SW480 (cell line): ENCODE data around the gene ARID4B.
"Not testable (repeated sequence)": the region's sequence is repeated elsewhere in the genome, so short reads cannot be mapped to it uniquely, and the experiment has no call there.

ENCODE experiments used
- DNase-seq: peaks from one replicate; pipeline ENCODE4 v3.0.0-alpha.2; 2016; ENCODE audit warnings: low spot score

ARID4B gene

GRCh38 chr1:235327559-235328270 is at the start of gene ARID4B:
ARID4B (minus strand) TSS chr1:235328179; CDS start chr1:235326919, 1,260 bp downstream.
- DNase-seq, result no peak

GRCh38 chr1:235375919-235376605 is 48.1 kb upstream of the ARID4B start:
- DNase-seq, result no peak

DNA sequence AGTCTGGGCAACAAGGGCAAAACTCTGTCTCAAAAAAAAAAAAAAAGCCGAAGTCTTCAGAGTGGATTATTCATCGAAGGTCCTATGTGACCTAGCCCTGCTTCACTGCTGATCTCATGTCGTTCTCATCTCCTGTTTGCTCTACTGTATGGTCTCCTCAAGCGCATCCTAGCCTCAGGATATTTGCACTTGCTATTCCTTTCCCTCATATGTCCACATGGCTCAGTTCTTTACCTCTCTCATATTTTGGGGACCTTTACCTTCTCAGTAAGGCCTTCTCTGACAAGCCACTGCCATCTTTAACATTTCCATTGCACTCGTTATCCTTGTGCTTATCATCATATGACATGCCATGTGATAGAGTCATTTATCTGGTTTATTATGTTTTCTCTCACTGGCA is 41.8 kb upstream of the ARID4B start:
- DNase-seq, result no peak

DNA sequence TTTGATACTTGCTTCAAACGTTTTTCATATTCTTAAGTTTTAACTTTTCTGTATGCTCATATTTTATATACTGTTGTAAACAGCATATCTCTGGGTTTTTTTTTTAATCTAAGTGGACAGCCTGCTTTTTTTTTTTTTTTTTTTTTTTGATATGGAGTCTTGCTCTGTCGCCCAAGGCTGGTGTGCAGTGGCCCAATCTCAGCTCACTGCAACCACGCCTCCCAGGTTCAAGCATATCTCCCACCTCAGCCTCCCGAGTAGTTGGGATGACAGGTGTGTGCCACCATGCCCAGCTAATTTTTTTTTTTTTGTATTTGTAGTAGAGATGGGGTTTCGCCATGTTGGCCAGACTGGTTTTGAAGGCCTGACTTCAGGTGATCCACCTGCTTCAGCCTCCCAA is 40.4 kb upstream of the ARID4B start:
- no peak for DNase-seq

- peak; percentile 99 for DNase-seq
Measured at GRCh38 chr1:235367000-235367908, 39.3 kb upstream of the ARID4B start, which contains the start of gene TBCE. TBCE (plus strand) TSS chr1:235367427; CDS start chr1:235380050, 12,623 bp downstream.

DNA sequence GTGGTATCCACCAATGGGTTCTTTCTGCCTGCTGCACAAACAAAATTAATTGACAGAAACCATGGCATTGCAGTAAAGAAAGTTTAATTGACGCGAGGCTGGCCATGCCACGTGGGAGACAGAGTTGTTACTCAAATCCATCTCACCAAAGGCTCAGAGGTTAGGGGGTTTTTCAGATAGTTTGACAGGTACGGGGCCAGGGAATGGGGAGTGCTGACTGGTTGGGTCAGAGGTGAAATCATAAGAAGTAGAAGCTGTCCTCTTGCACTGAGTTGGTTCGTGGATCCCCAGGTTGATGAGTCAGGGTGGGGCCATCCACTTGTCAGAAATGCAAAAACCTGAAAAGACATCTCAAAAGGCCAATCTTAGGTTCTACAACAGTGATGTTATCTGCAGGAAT is 38.3 kb upstream of the ARID4B start:
- DNase-seq, result no peak

DNA sequence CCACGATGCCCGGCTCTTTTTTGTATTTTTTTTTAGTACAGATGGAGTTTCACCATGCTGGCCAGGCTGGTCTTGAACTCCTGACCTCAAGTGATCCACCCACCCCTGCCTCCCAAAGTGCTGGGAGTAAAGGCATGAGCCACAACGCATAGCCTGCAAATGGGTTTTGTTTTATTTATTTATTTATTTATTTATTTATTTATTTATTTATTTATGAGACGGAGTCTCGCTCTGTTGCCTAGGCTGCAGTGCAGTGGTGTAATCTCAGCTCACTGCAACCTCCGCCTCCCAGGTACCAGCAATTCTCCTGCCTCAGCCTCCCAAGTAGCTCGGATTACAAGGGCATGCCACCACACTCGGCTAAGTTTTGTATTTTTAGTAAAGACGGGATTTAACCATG is 36.2 kb upstream of the ARID4B start:
- not testable (repeated sequence) for DNase-seq

DNA sequence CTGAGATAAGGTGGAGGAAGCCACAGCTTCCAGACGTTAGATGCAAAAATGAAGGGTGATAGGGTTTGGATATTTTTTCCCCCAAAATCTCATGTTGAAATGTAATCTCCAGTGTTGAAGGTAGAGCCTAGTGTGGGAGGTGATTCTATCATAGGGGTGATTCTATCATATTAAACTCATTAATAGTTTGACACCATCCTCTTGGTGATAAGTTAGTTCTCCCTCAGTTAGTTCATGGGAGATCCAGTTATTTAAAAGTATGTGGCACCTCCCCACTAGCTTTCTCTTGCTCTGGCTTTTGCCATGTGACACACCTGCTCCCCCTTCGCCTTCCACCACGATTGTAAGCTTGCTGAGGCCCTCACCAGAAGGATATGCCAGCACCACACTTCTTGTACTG is 30.9 kb upstream of the ARID4B start:
- no peak for DNase-seq

DNA sequence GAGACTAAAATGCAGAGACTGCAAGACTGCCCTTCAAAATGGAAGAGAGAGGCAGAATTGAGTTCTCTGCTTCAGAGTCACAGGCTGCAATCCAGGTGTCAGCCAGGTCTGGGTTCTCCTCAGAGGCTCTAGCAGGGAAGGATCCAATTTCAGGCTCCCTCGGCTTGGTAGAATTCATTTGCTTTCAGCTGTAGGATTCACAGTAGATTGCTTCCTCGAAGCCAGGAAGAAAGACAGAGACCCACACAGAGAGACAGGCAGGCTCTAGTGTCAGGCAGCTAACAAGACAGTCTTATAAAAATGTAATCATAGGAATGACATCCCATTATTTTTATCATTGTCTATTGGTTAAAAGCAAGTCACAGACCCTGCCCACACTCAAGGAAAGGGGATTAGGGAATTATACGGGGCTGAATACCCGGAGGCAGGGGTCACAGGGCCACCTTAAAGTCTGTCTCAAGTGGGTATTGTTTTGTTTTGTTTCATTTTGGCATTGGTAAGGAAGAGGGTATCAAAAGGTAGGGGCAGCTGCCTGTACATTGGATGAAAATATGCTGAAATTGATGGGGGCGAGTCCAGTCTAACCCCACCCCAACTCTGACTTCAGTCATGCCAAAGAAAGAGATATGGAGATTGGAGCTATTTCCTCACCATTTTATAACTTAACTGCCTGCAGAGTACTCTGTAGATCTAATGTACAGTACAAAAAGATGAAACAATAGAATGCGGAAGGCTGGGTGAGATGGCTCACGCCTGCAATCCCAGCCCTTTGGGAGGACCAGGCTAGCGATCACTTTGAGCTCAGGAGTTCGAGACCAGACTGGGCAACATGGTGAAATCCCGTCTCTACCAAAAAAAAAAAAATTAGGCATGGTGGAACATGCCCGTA is 29.8 kb upstream of the ARID4B start:
- DNase-seq, result no peak

- DNase-seq, result no peak
Measured at GRCh38 chr1:235351898-235352297, 23.9 kb upstream of the ARID4B start.

GRCh38 chr1:235351441-235351840 is 23.5 kb upstream of the ARID4B start:
- DNase-seq, result no peak

GRCh38 chr1:235343726-235344125 is 15.7 kb upstream of the ARID4B start:
- no peak for DNase-seq

GRCh38 chr1:235342471-235342870 is 14.5 kb upstream of the ARID4B start:
- DNase-seq, result no peak

DNA sequence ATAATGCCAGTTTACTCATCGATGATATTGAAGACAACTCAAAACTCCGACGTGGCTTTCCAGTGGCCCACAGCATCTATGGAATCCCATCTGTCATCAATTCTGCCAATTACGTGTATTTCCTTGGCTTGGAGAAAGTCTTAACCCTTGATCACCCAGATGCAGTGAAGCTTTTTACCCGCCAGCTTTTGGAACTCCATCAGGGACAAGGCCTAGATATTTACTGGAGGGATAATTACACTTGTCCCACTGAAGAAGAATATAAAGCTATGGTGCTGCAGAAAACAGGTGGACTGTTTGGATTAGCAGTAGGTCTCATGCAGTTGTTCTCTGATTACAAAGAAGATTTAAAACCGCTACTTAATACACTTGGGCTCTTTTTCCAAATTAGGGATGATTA is 14.1 kb upstream of the ARID4B start:
- no peak for DNase-seq

GRCh38 chr1:235341334-235341733 is 13.4 kb upstream of the ARID4B start:
- DNase-seq, result no peak

- no peak for DNase-seq
Measured at GRCh38 chr1:235339746-235340145, 11.8 kb upstream of the ARID4B start.

- no peak for DNase-seq
Measured at GRCh38 chr1:235336903-235337302, 8.9 kb upstream of the ARID4B start.

DNA sequence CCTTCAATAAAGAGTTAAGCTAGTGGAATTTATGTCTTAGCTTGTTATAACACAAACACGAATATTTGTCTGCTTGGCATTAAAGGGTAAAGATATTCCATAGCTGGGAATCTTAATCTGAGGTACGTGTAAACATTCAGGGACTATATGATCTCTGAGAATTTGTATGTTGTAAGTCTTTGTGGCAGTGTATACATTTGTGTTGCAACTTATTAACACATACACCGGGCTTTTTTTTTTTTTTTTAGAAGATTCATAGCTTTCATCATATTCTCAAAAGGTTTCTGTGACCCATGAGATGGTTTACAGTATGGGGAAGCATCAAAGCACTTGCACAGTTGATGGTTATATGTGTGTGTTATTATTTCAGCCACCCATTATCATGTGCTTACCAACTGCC is 3.4 kb upstream of the ARID4B start:
- no peak for DNase-seq

DNA sequence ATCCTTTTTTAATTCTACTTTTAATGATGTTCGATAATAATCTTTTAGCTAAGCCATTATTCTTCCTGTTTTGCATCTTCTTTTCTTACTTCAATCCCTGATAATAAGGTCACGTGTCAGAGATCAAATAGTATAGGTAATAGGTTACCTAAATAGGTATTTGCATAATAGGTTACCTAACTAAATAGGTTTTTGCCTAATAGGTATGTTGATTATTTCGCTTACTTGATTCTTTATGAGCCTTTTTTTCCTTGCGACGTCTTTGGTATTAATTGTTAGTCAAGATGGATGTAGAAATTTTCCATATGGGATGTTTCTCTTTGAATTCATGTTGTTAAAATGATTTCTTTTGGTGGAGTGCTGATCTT is 2.9 kb upstream of the ARID4B start:
- DNase-seq, result no peak

DNA sequence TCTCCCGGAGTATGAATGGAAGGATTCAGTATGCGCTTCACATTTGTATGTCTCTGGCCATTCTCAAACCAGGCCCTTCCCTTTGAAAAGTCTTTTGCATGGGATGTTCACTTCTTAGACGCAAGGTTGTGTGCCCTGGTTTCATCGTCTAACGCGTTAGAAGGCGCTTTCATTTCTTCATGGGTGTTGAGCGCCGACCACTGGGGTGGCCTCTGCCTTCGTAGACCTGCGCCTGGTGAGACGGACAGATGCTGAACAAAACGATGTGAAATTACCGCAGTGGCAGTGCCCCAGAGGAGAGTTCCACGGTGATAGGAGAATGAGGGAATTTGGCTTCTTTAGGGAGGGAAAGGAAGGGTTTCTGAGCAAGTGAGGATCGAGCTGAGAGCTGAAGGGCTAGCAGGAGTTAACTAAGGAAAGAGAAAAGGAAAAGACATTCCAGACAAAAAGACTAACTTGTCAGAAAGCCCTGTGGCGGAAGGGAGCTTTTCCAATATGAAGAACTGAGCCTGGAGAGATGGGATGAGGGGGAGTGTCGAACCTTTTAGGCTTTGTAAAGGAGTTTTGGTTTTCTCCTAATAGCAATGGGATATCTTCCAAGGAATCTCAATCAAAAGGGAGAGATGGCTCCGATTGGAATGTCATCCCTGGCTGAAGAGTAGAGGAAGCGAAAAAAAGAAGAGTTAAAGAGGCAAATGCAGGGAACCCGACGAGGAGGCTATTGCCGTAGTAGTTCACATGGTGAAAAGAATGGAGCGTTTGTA is 1.3 kb upstream of the ARID4B start:
- peak; percentile 57 for DNase-seq
